ENCODE results near the gene FANCE. TPM values are rescaled to one million over a fixed set of nuclear protein-coding genes. Genes with fewer than 3 reads are reported as not detected.

The FANCE gene
- polyA plus RNA-seq, 3 donors: 1.8 to 3.0 (median 2.9) TPM

DNA sequence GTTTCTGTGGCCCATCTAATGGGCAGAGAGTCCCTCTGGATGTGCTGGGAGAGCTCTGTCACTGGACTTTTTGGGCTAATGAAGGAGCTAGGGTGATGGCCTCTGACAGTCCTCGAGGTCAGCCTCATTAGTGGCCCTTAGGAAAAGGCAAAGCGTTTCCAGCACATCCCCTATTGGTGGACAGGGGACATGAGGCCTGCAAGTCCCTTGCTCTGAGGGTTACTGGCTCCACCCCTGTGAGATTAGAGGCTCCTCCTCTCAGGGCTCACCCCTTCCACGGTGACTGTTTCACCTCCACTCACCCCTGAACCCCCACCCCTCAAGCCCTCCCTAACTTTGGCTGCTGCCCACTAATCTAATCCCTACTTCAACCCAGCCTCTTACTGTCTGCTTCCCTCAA lies 12.8 kb upstream of the FANCE start:
- Mint-ChIP-seq H3K4me3 (no peak overlapping the region), H3K9me3 (no peaks in the 10 kb centered on the region), H3K36me3 (no peaks in the 10 kb centered on the region), H3K27ac (peak overlapping the region in 1 of 7 donors; percentile 2), H3K27me3 (ENCODE audit: low read depth in 3 of 3) (peaks cover 4 to 14% (median 6%) of the 10 kb centered on the region in 3 donors), H3K4me1 (peaks cover 3% of the 10 kb centered on the region)
- Histone ChIP-seq H3K4me3 (replicated peaks in 1 of 3; ENCODE audit: low read depth in 2 of 3, low read length in 3 of 3) (no peak overlapping the region), H3K9ac (ENCODE audit: insufficient read depth, low read length, poor library complexity, severe bottlenecking) (no peak overlapping the region), H2AFZ (ENCODE audit: insufficient read depth, low read depth, low read length, poor library complexity, severe bottlenecking) (no peak overlapping the region), H3K36me3 (replicated peaks in 1 of 2; ENCODE audit: control insufficient read depth in 1 of 2, insufficient read depth in 2 of 2, low read length in 2 of 2) (no peaks in the 10 kb centered on the region), H3K9me3 (replicated peaks in 1 of 2; ENCODE audit: control insufficient read depth in 1 of 2, insufficient read depth in 1 of 2, low read length in 2 of 2) (no peaks in the 10 kb centered on the region), H3K4me2 (replicated peaks; ENCODE audit: extremely low read depth, low read length, poor library complexity, severe bottlenecking) (no peak overlapping the region), H3K4me1 (ENCODE audit: control insufficient read depth in 1 of 2, insufficient read depth in 2 of 2, low read length in 2 of 2) (no peaks in the 10 kb centered on the region), H3K27me3 (ENCODE audit: control insufficient read depth in 2 of 2, insufficient read depth in 2 of 2, low read length in 2 of 2) (no peaks in the 10 kb centered on the region), H3K79me2 (ENCODE audit: insufficient read depth, low read length) (no peaks in the 10 kb centered on the region), H4K20me1 (ENCODE audit: insufficient read depth, low read length) (no peaks in the 10 kb centered on the region), H3K27ac (ENCODE audit: low read depth in 1 of 2, low read length in 2 of 2) (no peak overlapping the region)
- no peak for DNase-seq
- WGBS (ENCODE audit: insufficient coverage): 20% methylated on average over 1 of the region's 3 CpGs
- no peak for TF ChIP-seq CTCF (IDR thresholded peaks at IDR 0.05)
- intact Hi-C loops (cut with micrococcal nuclease): no loop called here

- Histone ChIP-seq H3K4me3 (replicated peaks in 1 of 3; ENCODE audit: low read depth in 2 of 3, low read length in 3 of 3) (no peak overlapping the region), H3K9me3 (replicated peaks in 1 of 2; ENCODE audit: control insufficient read depth in 1 of 2, insufficient read depth in 1 of 2, low read length in 2 of 2) (no peaks in the 10 kb centered on the region), H3K4me1 (ENCODE audit: control insufficient read depth in 1 of 2, insufficient read depth in 2 of 2, low read length in 2 of 2) (no peaks in the 10 kb centered on the region), H3K36me3 (replicated peaks in 1 of 2; ENCODE audit: control insufficient read depth in 1 of 2, insufficient read depth in 2 of 2, low read length in 2 of 2) (no peaks in the 10 kb centered on the region), H2AFZ (ENCODE audit: insufficient read depth, low read depth, low read length, poor library complexity, severe bottlenecking) (no peak overlapping the region), H3K79me2 (ENCODE audit: insufficient read depth, low read length) (no peaks in the 10 kb centered on the region), H3K27me3 (ENCODE audit: control insufficient read depth in 2 of 2, insufficient read depth in 2 of 2, low read length in 2 of 2) (no peaks in the 10 kb centered on the region), H3K4me2 (replicated peaks; ENCODE audit: extremely low read depth, low read length, poor library complexity, severe bottlenecking) (no peak overlapping the region), H4K20me1 (ENCODE audit: insufficient read depth, low read length) (no peaks in the 10 kb centered on the region), H3K27ac (ENCODE audit: low read depth in 1 of 2, low read length in 2 of 2) (no peak overlapping the region), H3K9ac (ENCODE audit: insufficient read depth, low read length, poor library complexity, severe bottlenecking) (no peak overlapping the region)
- intact Hi-C loops (cut with micrococcal nuclease): no loop called here
- H3K27ac Mint-ChIP-seq: no peak overlapping the region
- peaks cover 3% of the 10 kb centered on the region for H3K4me1 Mint-ChIP-seq
- no peak for TF ChIP-seq CTCF (IDR thresholded peaks at IDR 0.05)
- 95% methylated on average over 3 of the region's 3 CpGs for WGBS (ENCODE audit: insufficient coverage)
- DNase-seq: no peak
- no peak overlapping the region for H3K4me3 Mint-ChIP-seq
- H3K27me3 Mint-ChIP-seq (ENCODE audit: low read depth in 3 of 3): peaks cover 6 to 15% (median 9%) of the 10 kb centered on the region in 3 donors
- no peaks in the 10 kb centered on the region for H3K9me3 Mint-ChIP-seq
- no peaks in the 10 kb centered on the region for H3K36me3 Mint-ChIP-seq
Observed at GRCh38 chr6:35441205-35441604, 10.9 kb upstream of the FANCE start.

All from CD14-positive monocyte (primary cell).